Esophagus muscularis mucosa (tissue), 4 donors: ENCODE data around the gene CLDN7.

Experiments used
- CTCF ChIP-seq, 3 experiments: fragments of 200-600 bp in 2 of 3; fragments of 450-650 bp in 1 of 3; sonication (generic) in 2 of 3; IDR thresholded peaks; one replicate each; pipeline ENCODE4 v1.5.1; 2017 to 2019; ENCODE audit warnings: antibody characterized with exemption in 3 of 3, mild to moderate bottlenecking in 2 of 3, moderate library complexity in 1 of 3
- EP300 ChIP-seq: sonication (generic); formaldehyde crosslinking; IDR thresholded peaks from one replicate; pipeline ENCODE4 v1.6.1; 2017; ENCODE audit warnings: antibody characterized with exemption
- POLR2A ChIP-seq: fragments of 450-650 bp; IDR thresholded peaks from one replicate; pipeline ENCODE4 v1.6.1; 2017; ENCODE audit warnings: antibody characterized with exemption, moderate library complexity, mild to moderate bottlenecking, low read depth

- TF ChIP-seq CTCF (IDR thresholded peaks at IDR 0.05) (no peak), POLR2A (no peak), EP300 (no peak)
Measured at GRCh38 chr17:7261379-7262191, 693 bp downstream of the CLDN7 start.
